AG09309 (cell line): ENCODE data around the gene TUBAL3.
"Not testable (repeated sequence)": the region's sequence is repeated elsewhere in the genome, so short reads cannot be mapped to it uniquely, and the experiment has no call there.

Experiments
- DNase-seq: peaks from one replicate; pipeline ENCODE4 v3.0.0-alpha.2; 2010; ENCODE audit warnings: low read depth
- H3K4me3 ChIP-seq: 2 replicates; pipeline ENCODE4 v1.5.1; 2011; ENCODE audit warnings: mild to moderate bottlenecking, low read depth, low read length, moderate library complexity; ENCODE audit not compliant: control insufficient read depth
- TF ChIP-seq, protein P1 (sequence below): IDR thresholded peaks from 2 replicates; pipeline ENCODE4 v1.5.1; 2011; ENCODE audit warnings: mild to moderate bottlenecking, low read depth, low read length, inconsistent platforms; ENCODE audit not compliant: insufficient read depth, control insufficient read depth; ENCODE audit errors: missing control alignments

TUBAL3 gene

DNA sequence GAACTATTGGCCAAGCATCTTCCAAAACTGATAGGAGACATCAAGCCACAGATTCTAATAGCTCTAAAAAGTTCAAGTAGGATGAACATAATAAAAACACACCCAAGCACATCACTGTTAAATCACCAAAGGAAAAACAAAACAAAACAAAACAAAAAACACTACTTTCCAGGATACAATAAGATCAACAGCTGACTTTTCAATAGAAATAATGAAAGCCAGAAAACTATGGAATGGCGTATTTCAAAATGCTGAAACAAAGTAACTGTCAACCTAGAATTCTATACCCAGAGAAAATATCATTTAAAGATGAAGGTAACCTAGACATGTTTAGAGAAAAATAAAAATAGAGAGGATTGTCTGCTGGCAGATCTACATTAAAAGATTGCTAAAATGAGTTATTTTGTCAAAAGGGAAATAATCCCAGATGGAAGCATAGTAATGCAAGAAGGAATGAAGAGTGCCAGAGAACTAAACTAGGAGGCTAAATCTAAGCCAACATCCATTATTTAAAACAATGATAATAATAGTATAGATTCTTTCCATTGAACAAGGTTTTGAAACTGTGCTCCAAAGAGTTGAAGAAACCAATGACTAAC lies 13.9 kb downstream of the TUBAL3 start:
- no peak for DNase-seq
- H3K4me3 ChIP-seq = no peak overlapping the region
- TF ChIP-seq, protein P1, sequence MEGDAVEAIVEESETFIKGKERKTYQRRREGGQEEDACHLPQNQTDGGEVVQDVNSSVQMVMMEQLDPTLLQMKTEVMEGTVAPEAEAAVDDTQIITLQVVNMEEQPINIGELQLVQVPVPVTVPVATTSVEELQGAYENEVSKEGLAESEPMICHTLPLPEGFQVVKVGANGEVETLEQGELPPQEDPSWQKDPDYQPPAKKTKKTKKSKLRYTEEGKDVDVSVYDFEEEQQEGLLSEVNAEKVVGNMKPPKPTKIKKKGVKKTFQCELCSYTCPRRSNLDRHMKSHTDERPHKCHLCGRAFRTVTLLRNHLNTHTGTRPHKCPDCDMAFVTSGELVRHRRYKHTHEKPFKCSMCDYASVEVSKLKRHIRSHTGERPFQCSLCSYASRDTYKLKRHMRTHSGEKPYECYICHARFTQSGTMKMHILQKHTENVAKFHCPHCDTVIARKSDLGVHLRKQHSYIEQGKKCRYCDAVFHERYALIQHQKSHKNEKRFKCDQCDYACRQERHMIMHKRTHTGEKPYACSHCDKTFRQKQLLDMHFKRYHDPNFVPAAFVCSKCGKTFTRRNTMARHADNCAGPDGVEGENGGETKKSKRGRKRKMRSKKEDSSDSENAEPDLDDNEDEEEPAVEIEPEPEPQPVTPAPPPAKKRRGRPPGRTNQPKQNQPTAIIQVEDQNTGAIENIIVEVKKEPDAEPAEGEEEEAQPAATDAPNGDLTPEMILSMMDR = no peak

DNA sequence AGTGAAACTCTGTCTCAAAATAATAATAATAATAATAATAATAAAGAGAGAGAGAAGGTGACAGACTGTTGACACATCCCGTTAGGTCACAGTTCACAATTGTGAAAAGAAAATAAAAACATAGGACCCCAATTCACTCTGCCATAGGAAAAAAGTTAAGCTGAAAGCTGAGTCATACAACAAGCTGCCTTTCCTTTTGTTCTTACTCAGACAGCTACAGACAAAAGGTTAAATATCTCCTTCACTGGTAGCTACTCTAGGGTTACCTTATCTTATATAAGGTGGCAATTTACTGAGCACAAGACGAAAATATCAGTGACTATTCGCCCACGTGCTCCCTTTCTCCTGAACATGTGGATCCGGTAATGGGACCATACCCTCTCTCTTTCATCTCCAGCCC lies 17.5 kb downstream of the TUBAL3 start:
- no peak for DNase-seq
- TF ChIP-seq, protein P1 = no peak
- H3K4me3 ChIP-seq = no peak overlapping the region

DNA sequence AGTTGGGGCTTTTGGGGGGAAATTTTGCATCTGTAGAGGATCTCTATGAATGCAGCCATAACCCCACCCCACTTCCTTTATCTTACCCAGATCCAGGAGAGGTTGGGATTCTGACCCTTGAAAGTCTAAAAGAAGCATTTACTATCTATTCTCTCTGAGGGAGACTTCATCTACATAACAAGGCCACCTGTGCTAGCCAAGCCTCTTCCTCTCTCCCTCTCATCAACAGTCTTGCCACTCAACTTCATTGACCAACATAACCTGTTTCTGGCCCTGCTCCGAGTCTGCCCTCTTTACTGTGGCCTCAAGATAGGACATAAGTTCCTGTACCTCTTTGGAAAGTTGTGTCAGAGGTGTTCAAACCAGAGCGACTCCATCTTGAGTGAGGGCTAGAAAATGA lies 19.4 kb downstream of the TUBAL3 start:
- no peak overlapping the region for H3K4me3 ChIP-seq
- TF ChIP-seq, protein P1 = no peak
- no peak for DNase-seq

DNA sequence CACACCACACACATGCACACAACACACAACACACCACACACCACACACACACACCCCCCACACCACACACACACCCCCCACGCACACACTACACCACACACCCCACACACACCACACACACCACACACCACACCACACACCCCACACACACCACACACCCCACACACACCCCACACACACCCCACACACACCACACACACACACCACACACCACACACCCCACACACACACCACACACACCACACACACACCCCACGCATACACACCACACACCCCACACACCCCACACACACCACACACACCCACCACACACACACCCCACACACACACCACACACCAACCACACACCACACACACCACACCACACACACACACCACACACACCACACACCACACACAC lies 23.4 kb downstream of the TUBAL3 start:
- TF ChIP-seq, protein P1 = no peak
- no peak overlapping the region for H3K4me3 ChIP-seq
- DNase-seq = no peak

DNA sequence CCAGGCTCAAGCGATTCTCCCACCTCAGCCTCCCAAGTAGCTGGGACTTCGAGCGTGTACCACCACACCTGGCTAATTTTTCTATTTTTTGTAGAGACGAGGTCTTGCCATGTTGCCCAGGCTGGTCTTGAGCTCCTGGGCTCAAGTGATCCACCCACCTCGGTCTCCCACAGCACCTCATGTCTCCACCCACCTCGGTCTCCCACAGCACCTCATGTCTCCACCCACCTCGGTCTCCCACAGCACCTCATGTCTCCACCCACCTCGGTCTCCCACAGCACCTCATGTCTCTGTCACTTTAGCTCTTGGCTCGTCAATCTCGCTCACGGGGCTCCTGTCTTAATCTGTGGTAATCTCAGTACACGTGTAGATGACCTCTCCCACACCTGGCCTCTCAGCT lies 24.2 kb downstream of the TUBAL3 start:
- H3K4me3 ChIP-seq, DNase-seq: not testable (repeated sequence)

DNA sequence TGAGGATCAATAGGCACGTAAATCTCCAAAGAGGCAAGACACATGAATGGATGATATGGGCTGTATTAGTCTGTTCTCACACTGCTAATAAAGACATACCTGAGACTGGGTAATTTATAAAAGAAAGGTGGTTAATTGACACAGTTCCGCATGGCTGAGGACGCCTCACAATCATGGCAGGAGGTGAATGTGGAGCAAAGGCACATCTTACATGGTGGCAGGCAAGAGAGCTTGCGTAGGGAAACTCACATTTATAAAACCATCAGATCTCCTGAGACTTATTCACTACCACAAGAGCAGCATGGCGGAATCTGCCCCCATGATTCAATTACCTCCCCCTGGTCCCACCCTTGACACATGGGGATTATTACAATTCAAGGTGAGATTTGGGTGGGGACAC lies 25.4 kb downstream of the TUBAL3 start:
- H3K4me3 ChIP-seq, DNase-seq: not testable (repeated sequence)

DNA sequence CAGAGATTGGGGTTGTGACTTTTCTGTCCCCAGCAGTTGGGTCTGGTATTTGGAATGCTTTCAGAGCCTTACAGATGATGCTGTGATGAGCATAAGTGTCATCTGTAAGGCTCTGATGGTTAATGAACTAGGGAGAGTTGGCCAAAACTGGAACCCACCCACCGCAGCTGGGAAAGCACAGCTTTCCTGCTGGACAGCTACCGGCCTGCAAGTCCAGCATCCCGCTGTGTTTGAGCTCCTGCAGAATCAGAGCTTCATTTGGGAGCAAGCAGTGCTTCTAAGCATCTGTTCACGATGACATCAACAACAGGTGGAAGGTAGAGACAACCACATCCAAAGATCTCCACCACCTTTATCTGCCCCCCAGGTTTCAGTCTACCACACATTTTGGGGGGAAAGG lies 28.2 kb downstream of the TUBAL3 start:
- TF ChIP-seq, protein P1 = no peak
- H3K4me3 ChIP-seq = no peak overlapping the region
- no peak for DNase-seq
